T-cell (primary cell): ENCODE measurements around the gene PTPRT. TPM values are rescaled to one million over a fixed set of nuclear protein-coding genes. Genes with fewer than 3 reads are reported as not detected.

Experiments
- ATAC-seq, 4 experiments: fragments of 200-7000 bp in 3 of 4; fragments of 150-1000 bp in 1 of 4; cut with Tn5 transposase; replicated peaks in 1 of 4; 1 replicate in 3 of 4; 2 replicates in 1 of 4; pipeline ENCODE4 v1.10.0; 2021; ENCODE audit warnings: moderate library complexity in 3 of 4, mild to moderate bottlenecking in 2 of 4, moderate number of reproducible peaks in 1 of 4
- CTCF ChIA-PET, 2 donors: fragments of 300-600 bp; sonication (Branson Sonifier 250); formaldehyde crosslinking; loops; one replicate each; lab custom pipeline; 2022; ENCODE audit warnings: antibody characterized with exemption in 2 of 2; lab: Charles Lee
- POLR2A ChIA-PET, 2 donors: fragments of 300-600 bp; sonication (Branson Sonifier 250); formaldehyde crosslinking; loops; one replicate each; lab custom pipeline; 2022; ENCODE audit warnings: antibody characterized with exemption in 2 of 2; lab: Charles Lee
- DNase-seq, 35 experiments: peaks; one replicate each; pipeline versions ENCODE4 v3.0.0 to v3.0.0-alpha.2; 2013 to 2023
- H3K27ac ChIP-seq: one replicate; pipeline ENCODE4 v1.5.1; 2013; ENCODE audit warnings: low read length
- H3K27me3 ChIP-seq, 2 experiments: replicated peaks in 1 of 2; 1 replicate in 1 of 2; 2 replicates in 1 of 2; pipeline versions ENCODE4 v1.6.1 to v1.7.0; 2013; ENCODE audit warnings: low read length in 1 of 2, mixed read lengths in 1 of 2; ENCODE audit not compliant: control insufficient read depth in 2 of 2, insufficient read depth in 2 of 2; ENCODE audit errors: extremely low read depth in 1 of 2
- H3K36me3 ChIP-seq, 2 donors: 1 replicate in 1 of 2; 2 replicates in 1 of 2; pipeline versions ENCODE4 v1.6.1 to v1.7.0; 2013; ENCODE audit warnings: low read length in 1 of 2; ENCODE audit not compliant: control insufficient read depth in 2 of 2, insufficient read depth in 1 of 2; ENCODE audit errors: extremely low read depth in 1 of 2
- H3K4me1 ChIP-seq, 2 experiments: 1 replicate in 1 of 2; 2 replicates in 1 of 2; pipeline versions ENCODE4 v1.6.1 to v1.7.0; 2013; ENCODE audit warnings: low read length in 2 of 2, mixed read lengths in 1 of 2; ENCODE audit not compliant: insufficient read depth in 2 of 2, control insufficient read depth in 1 of 2; ENCODE audit errors: extremely low read depth in 1 of 2
- H3K4me3 ChIP-seq, 2 donors: 1 replicate in 1 of 2; 2 replicates in 1 of 2; pipeline versions ENCODE4 v1.5.1 to v1.7.0; 2013; ENCODE audit warnings: mild to moderate bottlenecking in 2 of 2, low read length in 1 of 2, moderate library complexity in 1 of 2; ENCODE audit not compliant: control insufficient read depth in 1 of 2; ENCODE audit errors: extremely low read depth in 1 of 2
- H3K9me3 ChIP-seq: 2 replicates; pipeline ENCODE4 v1.7.0; 2013
- H3K27ac Mint-ChIP-seq, 2 donors: one replicate each; pipeline ENCODE4 v1.8.0; 2020 to 2021; ENCODE audit warnings: mild to moderate bottlenecking in 2 of 2, mixed read lengths in 2 of 2
- H3K27me3 Mint-ChIP-seq, 2 donors: one replicate each; pipeline ENCODE4 v1.8.0; 2021 to 2022; ENCODE audit warnings: mixed read lengths in 2 of 2
- H3K36me3 Mint-ChIP-seq: one replicate; pipeline ENCODE4 v1.8.0; 2021; ENCODE audit warnings: mixed read lengths
- H3K4me1 Mint-ChIP-seq, 3 donors: one replicate each; pipeline ENCODE4 v1.8.0; 2020 to 2022; ENCODE audit warnings: mixed read lengths in 3 of 3, mild to moderate bottlenecking in 1 of 3
- H3K4me3 Mint-ChIP-seq, 3 donors: one replicate each; pipeline ENCODE4 v1.8.0; 2020 to 2022; ENCODE audit warnings: mild to moderate bottlenecking in 3 of 3, mixed read lengths in 3 of 3, moderate library complexity in 3 of 3
- H3K9me3 Mint-ChIP-seq, 3 donors: one replicate each; pipeline ENCODE4 v1.8.0; 2020 to 2022; ENCODE audit warnings: mixed read lengths in 3 of 3
- WGBS: methylation state at CpG from one replicate; pipeline ENCODE4 v1.1.5; 2013; ENCODE audit warnings: missing lambda C conversion rate; ENCODE audit not compliant: insufficient coverage; 5-methylcytosine and 5-hydroxymethylcytosine counted together
- total RNA-seq, 35 experiments: library from RNA in 6 of 35; stranded (reverse) in 6 of 35; fragments of 120-200 nt in 1 of 35; gene quantifications; one replicate each; pipeline versions ENCODE4 v1.2.1 to v1.2.4 and lab custom pipeline; 2013 to 2026

PTPRT gene
- total RNA-seq, 5 donors from 2014 or later (not counting 1 experiment from before 2014, with no cell fraction given), result not detected

DNA sequence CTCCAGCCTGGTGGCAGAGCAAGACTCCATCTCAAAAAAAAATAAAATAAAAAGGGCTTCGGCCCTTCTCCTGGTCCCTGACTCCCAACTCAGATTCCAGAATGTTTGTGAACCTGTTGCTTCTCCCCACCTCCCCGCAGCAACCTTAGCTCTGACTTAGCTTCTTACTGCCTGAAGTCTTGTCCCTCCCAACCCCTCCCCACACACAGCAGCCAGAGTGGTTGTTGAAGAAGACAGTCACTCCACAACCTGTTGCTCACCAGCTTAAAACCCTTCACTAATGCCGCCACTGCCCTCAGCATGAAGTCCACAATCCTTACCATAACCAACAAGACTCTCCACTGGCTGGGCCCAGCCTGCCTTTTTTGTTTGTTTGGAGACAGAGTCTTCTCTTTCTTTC is 6.5 kb upstream of the PTPRT start:
- DNase-seq (no peak), ATAC-seq (no peak)
- H3K4me1 Mint-ChIP-seq, result no peaks in the 10 kb centered on the region
- ChIA-PET POLR2A (no interaction called here), CTCF (no interaction called here)
- Histone ChIP-seq H3K36me3 (no peaks in the 10 kb centered on the region), H3K9me3 (no peaks in the 10 kb centered on the region), H3K4me3 (no peak overlapping the region), H3K27ac (no peak overlapping the region), H3K4me1 (no peaks in the 10 kb centered on the region), H3K27me3 (peaks cover 0 to 17% of the 10 kb centered on the region in 2 experiments)
- H3K36me3 Mint-ChIP-seq, result no peaks in the 10 kb centered on the region
- WGBS, result 82% methylated on average over 2 of the region's 3 CpGs
- H3K27ac Mint-ChIP-seq, result no peak overlapping the region
- peaks cover 0 to 5% (median 0%) of the 10 kb centered on the region in 3 donors for H3K9me3 Mint-ChIP-seq
- H3K27me3 Mint-ChIP-seq, result peaks cover 5 to 21% of the 10 kb centered on the region in 2 donors
- H3K4me3 Mint-ChIP-seq, result no peak overlapping the region

- Mint-ChIP-seq H3K27ac (no peak overlapping the region), H3K27me3 (peaks cover 16 to 32% of the 10 kb centered on the region in 2 donors), H3K4me1 (peaks cover 0 to 2% (median 0%) of the 10 kb centered on the region in 3 donors), H3K9me3 (no peaks in the 10 kb centered on the region), H3K36me3 (no peaks in the 10 kb centered on the region), H3K4me3 (no peak overlapping the region)
- 84% methylated on average over 8 of the region's 9 CpGs for WGBS
- Histone ChIP-seq H3K27ac (no peak overlapping the region), H3K4me3 (no peak overlapping the region), H3K4me1 (no peaks in the 10 kb centered on the region), H3K9me3 (no peaks in the 10 kb centered on the region), H3K36me3 (no peaks in the 10 kb centered on the region), H3K27me3 (peaks cover 0 to 30% of the 10 kb centered on the region in 2 experiments)
- ChIA-PET CTCF (no interaction called here), POLR2A (no interaction called here)
- no peak for ATAC-seq
- DNase-seq, result no peak
Measured at GRCh38 chr20:43194137-43194536, 4.4 kb upstream of the PTPRT start.

DNA sequence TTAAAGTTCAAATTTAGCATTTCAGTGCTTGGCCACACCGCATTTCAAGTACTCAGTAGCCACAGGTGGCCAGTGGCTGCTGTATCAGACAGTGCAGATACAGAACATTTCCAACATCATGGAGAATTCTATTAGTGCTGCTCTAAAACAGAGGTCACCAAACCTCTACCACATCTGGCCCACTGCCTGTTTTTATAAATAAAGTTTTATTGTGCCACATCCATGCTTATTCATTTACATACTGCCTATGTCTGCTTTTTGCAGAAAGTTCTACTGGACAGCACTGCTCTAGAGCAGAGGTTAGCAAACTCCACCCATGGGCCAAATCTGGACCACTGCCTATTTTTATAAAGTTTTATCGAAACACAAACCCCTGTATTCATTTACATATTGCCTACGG is 3.7 kb upstream of the PTPRT start:
- Mint-ChIP-seq H3K36me3 (no peaks in the 10 kb centered on the region), H3K9me3 (no peaks in the 10 kb centered on the region), H3K4me1 (peaks cover 0 to 2% (median under 1%) of the 10 kb centered on the region in 3 donors), H3K4me3 (no peak overlapping the region), H3K27me3 (peaks cover 17 to 37% of the 10 kb centered on the region in 2 donors), H3K27ac (no peak overlapping the region)
- H3K9me3 ChIP-seq, result no peaks in the 10 kb centered on the region
- H3K27me3 ChIP-seq, result peaks cover 0 to 37% of the 10 kb centered on the region in 2 experiments
- WGBS, result 57% methylated on average over 1 of the region's 3 CpGs
- no peak for ATAC-seq
- H3K36me3 ChIP-seq, result no peaks in the 10 kb centered on the region
- ChIA-PET POLR2A (no interaction called here), CTCF (no interaction called here)
- DNase-seq, result no peak
- H3K27ac ChIP-seq, result no peak overlapping the region
- no peaks in the 10 kb centered on the region for H3K4me1 ChIP-seq
- H3K4me3 ChIP-seq, result no peak overlapping the region

DNA sequence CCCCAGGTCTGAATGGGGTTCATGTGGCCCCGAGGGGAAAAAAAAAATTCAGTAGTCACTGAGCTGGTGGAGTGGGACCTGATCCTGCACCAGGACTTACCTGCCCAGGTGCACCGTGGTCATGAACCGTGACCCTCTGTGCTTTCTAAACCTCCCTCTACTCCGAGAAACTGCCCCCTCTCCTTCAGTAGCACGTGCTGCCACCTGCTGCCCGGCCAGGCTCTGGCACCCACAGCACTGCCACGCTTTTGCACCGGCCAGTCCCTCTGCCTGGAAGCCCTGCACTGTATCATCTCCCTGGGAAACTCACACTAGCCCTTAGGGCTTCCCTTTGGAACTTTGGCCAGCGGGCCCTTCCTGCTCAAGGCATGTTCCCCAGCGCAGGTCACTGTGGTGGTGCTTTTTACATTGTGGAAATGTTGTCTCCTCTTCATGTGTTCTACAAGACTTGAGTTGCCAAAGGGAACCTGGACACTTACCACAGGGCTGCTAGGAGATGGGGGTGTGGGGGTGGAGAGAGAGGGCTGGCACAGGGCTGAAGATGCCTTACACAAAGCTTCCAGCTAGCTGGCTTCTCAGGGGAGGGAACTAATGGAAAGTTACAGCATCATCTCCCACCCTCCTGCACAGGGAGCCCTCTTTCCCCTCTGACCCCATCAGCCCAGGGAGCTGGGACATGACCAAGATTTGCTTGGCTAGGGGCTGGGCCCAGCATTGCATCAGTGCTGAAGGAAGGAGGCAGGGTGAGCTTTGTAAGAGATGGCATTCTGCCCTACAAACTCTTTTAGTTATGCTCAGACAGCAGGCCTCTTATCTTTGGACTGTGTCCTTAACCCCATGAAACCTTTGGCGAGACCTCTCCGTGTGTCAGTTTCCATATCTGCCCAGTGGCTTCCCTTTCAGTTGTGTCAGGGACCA is 2.5 kb upstream of the PTPRT start:
- no peaks in the 10 kb centered on the region for H3K4me1 ChIP-seq
- H3K36me3 Mint-ChIP-seq, result no peaks in the 10 kb centered on the region
- no peaks in the 10 kb centered on the region for H3K9me3 Mint-ChIP-seq
- H3K4me3 ChIP-seq, result no peak overlapping the region
- H3K27me3 Mint-ChIP-seq, result peaks cover 26 to 50% of the 10 kb centered on the region in 2 donors
- no peak for DNase-seq
- H3K27me3 ChIP-seq, result peaks cover 6 to 42% of the 10 kb centered on the region in 2 experiments
- no peak overlapping the region for H3K27ac ChIP-seq
- CTCF ChIA-PET, result no interaction called here
- H3K4me3 Mint-ChIP-seq, result no peak overlapping the region
- H3K27ac Mint-ChIP-seq, result no peak overlapping the region
- no peaks in the 10 kb centered on the region for H3K36me3 ChIP-seq
- POLR2A ChIA-PET, result no interaction called here
- 29% methylated on average over 10 of the region's 12 CpGs for WGBS
- no peaks in the 10 kb centered on the region for H3K9me3 ChIP-seq
- H3K4me1 Mint-ChIP-seq, result peaks cover 0 to 10% (median 9%) of the 10 kb centered on the region in 3 donors
- ATAC-seq, result no peak

- Mint-ChIP-seq H3K27me3 (peaks cover 30 to 54% of the 10 kb centered on the region in 2 donors), H3K36me3 (no peaks in the 10 kb centered on the region), H3K27ac (no peak overlapping the region), H3K4me3 (no peak overlapping the region), H3K4me1 (peaks cover 0 to 10% (median 9%) of the 10 kb centered on the region in 3 donors), H3K9me3 (no peaks in the 10 kb centered on the region)
- ATAC-seq (no peak), DNase-seq (no peak)
- H3K4me1 ChIP-seq, result no peaks in the 10 kb centered on the region
- no peaks in the 10 kb centered on the region for H3K36me3 ChIP-seq
- peaks cover 6 to 42% of the 10 kb centered on the region in 2 experiments for H3K27me3 ChIP-seq
- no peak overlapping the region for H3K4me3 ChIP-seq
- CTCF ChIA-PET, result no interaction called here
- H3K27ac ChIP-seq, result no peak overlapping the region
- WGBS, result 88% methylated on average over 3 of the region's 5 CpGs
- POLR2A ChIA-PET, result no interaction called here
- no peaks in the 10 kb centered on the region for H3K9me3 ChIP-seq
Measured at GRCh38 chr20:43191143-43191542, 1.4 kb upstream of the PTPRT start.

- no peaks in the 10 kb centered on the region for H3K4me1 ChIP-seq
- no peak overlapping the region for H3K4me3 ChIP-seq
- no peaks in the 10 kb centered on the region for H3K9me3 ChIP-seq
- H3K4me1 Mint-ChIP-seq, result peaks cover 0 to 10% (median 9%) of the 10 kb centered on the region in 3 donors
- ATAC-seq (no peak), DNase-seq (no peak)
- CTCF ChIA-PET, result no interaction called here
- H3K4me3 Mint-ChIP-seq, result no peak overlapping the region
- H3K36me3 Mint-ChIP-seq, result no peaks in the 10 kb centered on the region
- peaks cover 33 to 54% of the 10 kb centered on the region in 2 donors for H3K27me3 Mint-ChIP-seq
- H3K27ac Mint-ChIP-seq, result no peak overlapping the region
- peaks cover 6 to 43% of the 10 kb centered on the region in 2 experiments for H3K27me3 ChIP-seq
- no peak overlapping the region for H3K27ac ChIP-seq
- no peaks in the 10 kb centered on the region for H3K36me3 ChIP-seq
- POLR2A ChIA-PET, result no interaction called here
- WGBS, result 13% methylated on average over 21 of the region's 24 CpGs
- H3K9me3 Mint-ChIP-seq, result no peaks in the 10 kb centered on the region
Measured at GRCh38 chr20:43190332-43190953, 737 bp upstream of the PTPRT start.
